ENCODE results near the gene FBXO9. TPM values are rescaled to one million over a fixed set of nuclear protein-coding genes. Genes with fewer than 3 reads are reported as not detected.

FBXO9 gene
- total RNA-seq, 4 donors from 2014 or later, result 50.5 to 166 (median 64.2) TPM

- H3K27ac ChIP-seq, result no peak overlapping the region
- no peak overlapping the region for H3K4me3 ChIP-seq
- H3K36me3 ChIP-seq, result peaks cover 0 to 50% (median 23%) of the 10 kb centered on the region in 4 donors
- WGBS, 2 donors (ENCODE audit: low coverage in 1 of 2), result 13 to 21% methylated on average over 2 of the region's 2 CpGs
- H3K27me3 ChIP-seq, result no peaks in the 10 kb centered on the region
- no peaks in the 10 kb centered on the region for H3K4me1 ChIP-seq
- TF ChIP-seq CTCF (IDR thresholded peaks at IDR 0.05) (no peak), POLR2A (IDR thresholded peaks at IDR 0.05) (no peak), POLR2AphosphoS5 (IDR thresholded peaks at IDR 0.05) (no peak), EP300 (IDR thresholded peaks at IDR 0.05; ENCODE audit: low read depth) (no peak)
- H3K9me3 ChIP-seq, result no peaks in the 10 kb centered on the region
- in situ Hi-C loops (cut with MboI; ENCODE audit: low pct_ligation_motif_present in 1 of 4, low pct_unique_long_range_greater_than_20kb in 1 of 4, low sequenced_read_pairs in 3 of 4), result no loop called here
- intact Hi-C loops (cut with DNase I; ENCODE audit: low total_unique reads), result no loop called here
- DNase-seq, result no peak
These were observed 35.4 kb downstream of the FBXO9 start for GRCh38 chr6:53100561-53100960.

GRCh38 chr6:53101006-53101405, 35.8 kb downstream of the FBXO9 start:
- intact Hi-C loops (cut with DNase I; ENCODE audit: low total_unique reads) (no loop called here), in situ Hi-C loops (cut with MboI; ENCODE audit: low pct_ligation_motif_present in 1 of 4, low pct_unique_long_range_greater_than_20kb in 1 of 4, low sequenced_read_pairs in 3 of 4) (no loop called here)
- no peak for DNase-seq
- Histone ChIP-seq H3K27me3 (no peaks in the 10 kb centered on the region), H3K4me1 (no peaks in the 10 kb centered on the region), H3K27ac (no peak overlapping the region), H3K9me3 (no peaks in the 10 kb centered on the region), H3K4me3 (no peak overlapping the region), H3K36me3 (peaks cover 0 to 45% (median 21%) of the 10 kb centered on the region in 4 donors)
- TF ChIP-seq EP300 (IDR thresholded peaks at IDR 0.05; ENCODE audit: low read depth) (no peak), POLR2A (IDR thresholded peaks at IDR 0.05) (no peak), CTCF (IDR thresholded peaks at IDR 0.05) (no peak), POLR2AphosphoS5 (IDR thresholded peaks at IDR 0.05) (no peak)
- WGBS, 2 donors (ENCODE audit: low coverage in 1 of 2), result 98% methylated on average over 2 of the region's 2 CpGs; no CpG with 5 or more reads in 1 of the 2 donors

GRCh38 chr6:53103993-53104675, 38.9 kb downstream of the FBXO9 start:
- WGBS, 2 donors (ENCODE audit: low coverage in 1 of 2), result 92% methylated on average over 2 to 3 of the region's 3 CpGs
- DNase-seq, result no peak
- Histone ChIP-seq H3K36me3 (peaks cover 0 to 14% (median 6%) of the 10 kb centered on the region in 4 donors), H3K27me3 (no peaks in the 10 kb centered on the region), H3K9me3 (no peaks in the 10 kb centered on the region), H3K27ac (no peak overlapping the region), H3K4me3 (no peak overlapping the region), H3K4me1 (no peaks in the 10 kb centered on the region)
- in situ Hi-C loops (cut with MboI; ENCODE audit: low pct_ligation_motif_present in 1 of 4, low pct_unique_long_range_greater_than_20kb in 1 of 4, low sequenced_read_pairs in 3 of 4) (no loop called here), intact Hi-C loops (cut with DNase I; ENCODE audit: low total_unique reads) (no loop called here)
- TF ChIP-seq EP300 (IDR thresholded peaks at IDR 0.05; ENCODE audit: low read depth) (no peak), POLR2AphosphoS5 (IDR thresholded peaks at IDR 0.05) (no peak), POLR2A (IDR thresholded peaks at IDR 0.05) (no peak), CTCF (IDR thresholded peaks at IDR 0.05) (peak in 1 of 5 experiments; percentile 23)

GRCh38 chr6:53104916-53105315, 39.7 kb downstream of the FBXO9 start:
- intact Hi-C loops (cut with DNase I; ENCODE audit: low total_unique reads), result no loop called here
- Histone ChIP-seq H3K4me1 (no peaks in the 10 kb centered on the region), H3K36me3 (peaks cover 0 to 7% (median 3%) of the 10 kb centered on the region in 4 donors), H3K27ac (no peak overlapping the region), H3K4me3 (no peak overlapping the region), H3K9me3 (no peaks in the 10 kb centered on the region), H3K27me3 (no peaks in the 10 kb centered on the region)
- DNase-seq, result no peak
- TF ChIP-seq CTCF (IDR thresholded peaks at IDR 0.05) (no peak), POLR2A (IDR thresholded peaks at IDR 0.05) (no peak), EP300 (IDR thresholded peaks at IDR 0.05; ENCODE audit: low read depth) (no peak), POLR2AphosphoS5 (IDR thresholded peaks at IDR 0.05) (no peak)
- in situ Hi-C loops (cut with MboI; ENCODE audit: low pct_ligation_motif_present in 1 of 4, low pct_unique_long_range_greater_than_20kb in 1 of 4, low sequenced_read_pairs in 3 of 4), result no loop called here

Measured in transverse colon (tissue), 4 donors.